ENCODE measurements around the gene ACOX1. TPM values are rescaled to one million over a fixed set of nuclear protein-coding genes. Genes with fewer than 3 reads are reported as not detected.

The ACOX1 gene
- total RNA-seq, 1 donor from 2014 or later, result 79.8 TPM

- DNase-seq, result no peak
These were observed 47.9 kb downstream of the ACOX1 start for GRCh38 chr17:75931062-75931461.

GRCh38 chr17:75927286-75927922 is 51.6 kb downstream of the ACOX1 start:
- peak; percentile 28 for DNase-seq

GRCh38 chr17:75926456-75926855 is 52.5 kb downstream of the ACOX1 start:
- no peak for DNase-seq

- DNase-seq, result no peak
These were observed 53.1 kb downstream of the ACOX1 start for GRCh38 chr17:75925912-75926311.

GRCh38 chr17:75925103-75925502 is 53.9 kb downstream of the ACOX1 start:
- no peak for DNase-seq

- DNase-seq, result no peak
These were observed 55.7 kb downstream of the ACOX1 start for GRCh38 chr17:75922963-75923874.

GRCh38 chr17:75922173-75922961 is 56.6 kb downstream of the ACOX1 start:
- DNase-seq, result no peak

GRCh38 chr17:75921596-75921995 is 57.4 kb downstream of the ACOX1 start:
- no peak for DNase-seq

- no peak for DNase-seq
These were observed 58.9 kb downstream of the ACOX1 start for GRCh38 chr17:75920045-75920560.

- DNase-seq, result no peak
These were observed 59.4 kb downstream of the ACOX1 start for GRCh38 chr17:75919611-75920010.

GRCh38 chr17:75917917-75918445 is 61.0 kb downstream of the ACOX1 start:
- DNase-seq, result no peak

GRCh38 chr17:75917141-75917916 is 61.6 kb downstream of the ACOX1 start:
- DNase-seq, result no peak

- DNase-seq, result no peak
These were observed 63.7 kb downstream of the ACOX1 start for GRCh38 chr17:75915268-75915667.

GRCh38 chr17:75914643-75915267 is 64.2 kb downstream of the ACOX1 start:
- DNase-seq, result no peak

GRCh38 chr17:75913537-75914210 is 65.3 kb downstream of the ACOX1 start:
- DNase-seq, result no peak

GRCh38 chr17:75910699-75911098 is 68.3 kb downstream of the ACOX1 start:
- no peak for DNase-seq

GRCh38 chr17:75909812-75910274 is 69.1 kb downstream of the ACOX1 start:
- DNase-seq, result no peak

- DNase-seq, result no peak
These were observed 69.7 kb downstream of the ACOX1 start for GRCh38 chr17:75909051-75909811.

GRCh38 chr17:75908201-75908600 is 70.8 kb downstream of the ACOX1 start:
- DNase-seq, result no peak
